GM18498 (cell line): ENCODE data around the gene HOXB5.

ENCODE experiments used
- ATAC-seq: cut with Tn5 transposase; IDR thresholded peaks from one replicate; pipeline ENCODE4 v1.9.1; 2021; ENCODE audit warnings: mild to moderate bottlenecking, moderate library complexity; ENCODE audit not compliant: unreplicated experiment

HOXB5 gene

DNA sequence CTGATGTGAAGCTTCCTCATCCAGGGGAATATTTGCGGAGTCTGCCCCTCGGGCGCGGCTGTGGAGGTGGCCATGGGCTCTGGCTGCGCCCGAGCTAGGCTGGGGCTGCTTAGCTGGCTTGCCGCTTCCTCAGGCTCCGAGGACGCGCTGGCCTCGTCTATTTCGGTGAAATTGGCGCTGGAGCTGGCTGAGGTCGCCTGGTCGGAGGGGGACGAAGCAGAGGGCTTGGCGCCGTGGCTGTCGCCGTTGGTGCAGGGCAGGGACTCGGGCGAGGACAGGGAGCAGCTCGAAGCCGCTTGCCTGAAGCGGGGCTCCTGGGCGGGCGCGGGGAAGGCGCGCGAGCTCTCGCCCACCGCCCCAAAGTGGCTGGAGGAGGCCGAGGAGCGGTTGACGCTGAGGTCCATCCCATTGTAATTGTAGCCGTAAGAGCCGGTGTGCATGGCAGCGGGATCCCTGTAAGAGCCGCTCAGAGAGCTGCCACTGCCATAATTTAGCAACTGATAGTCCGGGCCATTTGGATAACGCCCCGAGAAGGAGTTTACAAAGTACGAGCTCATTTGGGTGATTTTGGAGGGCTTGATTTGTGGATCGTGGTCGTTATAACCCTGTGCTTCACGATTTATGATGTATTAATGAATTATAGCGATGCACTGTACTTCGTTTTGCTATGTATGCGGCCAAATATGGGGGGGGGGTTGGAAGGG, at the start of gene HOXB5:
Gene HOXB5, minus strand, starts transcription at position 654 of the 704 bp plus-strand sequence. Its CDS starts 97 bp downstream, at position 557.
- ATAC-seq = no peak

DNA sequence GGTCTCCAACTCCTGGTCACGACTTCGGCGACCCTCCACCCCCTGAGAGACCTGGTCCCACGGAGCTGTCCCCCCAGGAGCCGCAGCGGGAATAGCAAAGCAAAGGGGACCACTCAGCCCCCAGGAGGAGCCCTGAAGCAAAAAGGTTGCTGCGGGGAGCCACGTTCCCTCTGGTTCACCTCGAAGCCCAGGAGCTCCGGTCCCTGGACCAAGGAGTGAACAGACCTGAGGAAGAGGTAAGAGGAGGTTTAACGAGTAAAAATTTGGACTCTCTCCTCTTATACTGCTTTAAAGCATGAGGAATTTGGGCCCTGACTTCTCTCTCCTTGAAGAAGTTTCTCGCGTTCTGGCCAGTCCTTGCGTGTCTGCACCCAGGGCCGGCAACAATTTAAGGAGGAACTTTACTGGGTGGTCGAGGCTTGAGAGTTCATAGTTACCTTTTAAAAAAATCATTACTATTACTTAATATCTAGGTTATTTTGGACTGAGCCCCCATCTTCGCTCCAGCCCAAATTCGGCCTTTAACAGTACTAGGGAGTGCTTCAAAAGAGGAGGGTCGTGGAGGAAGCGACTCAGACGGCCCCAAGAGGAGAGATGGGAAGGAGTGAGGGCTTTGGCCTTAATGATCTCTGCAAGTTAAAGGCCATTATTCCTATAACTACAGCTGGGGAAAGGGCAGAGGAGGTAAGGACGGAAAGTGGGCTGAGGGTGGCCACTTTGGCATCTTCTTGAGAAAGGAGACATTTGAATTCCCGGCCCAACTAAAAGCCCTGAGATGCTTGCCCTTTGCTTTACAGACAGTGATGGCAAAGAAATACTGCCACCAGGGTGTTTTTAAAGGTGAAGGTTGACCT, 49.5 kb upstream of the HOXB5 start:
- no peak for ATAC-seq

DNA sequence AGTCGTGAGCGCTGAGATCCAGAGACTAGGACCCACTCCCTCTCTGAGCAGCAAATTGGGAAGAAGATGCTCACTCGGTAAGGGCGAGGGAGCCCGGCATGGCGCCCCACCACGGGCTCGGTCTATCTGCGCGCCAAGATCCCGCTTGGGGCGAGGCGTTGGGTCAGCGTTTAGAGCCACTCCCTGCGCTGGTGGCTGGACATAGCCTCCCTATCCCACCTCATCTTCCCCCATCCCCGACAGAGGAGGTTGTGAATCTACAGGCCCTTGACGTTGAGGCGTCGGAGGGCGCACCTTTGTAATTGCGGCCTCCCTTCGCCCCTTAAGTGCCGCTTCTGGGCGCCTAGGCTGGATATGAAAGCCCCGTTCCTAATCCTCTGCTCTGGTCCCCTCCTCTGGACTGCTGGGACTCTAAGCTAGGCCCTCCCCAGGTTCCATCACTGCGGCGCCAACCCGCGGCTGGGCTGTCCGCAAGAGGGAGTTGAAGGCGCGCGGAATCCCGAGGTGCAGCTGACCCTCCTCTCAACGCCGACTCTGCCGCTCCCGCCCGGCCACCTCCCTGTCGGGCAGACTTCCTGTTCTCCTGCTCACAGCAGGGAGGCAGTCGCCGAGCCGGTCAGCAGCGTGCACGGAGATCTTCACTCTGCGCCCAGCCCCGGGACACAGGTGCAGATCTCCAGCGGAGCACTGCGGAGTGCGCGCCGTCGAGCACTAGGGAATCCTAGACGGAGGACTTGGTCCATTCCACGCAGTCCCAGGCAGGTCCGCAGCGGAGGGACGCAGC, 48.7 kb upstream of the HOXB5 start:
- ATAC-seq = no peak

DNA sequence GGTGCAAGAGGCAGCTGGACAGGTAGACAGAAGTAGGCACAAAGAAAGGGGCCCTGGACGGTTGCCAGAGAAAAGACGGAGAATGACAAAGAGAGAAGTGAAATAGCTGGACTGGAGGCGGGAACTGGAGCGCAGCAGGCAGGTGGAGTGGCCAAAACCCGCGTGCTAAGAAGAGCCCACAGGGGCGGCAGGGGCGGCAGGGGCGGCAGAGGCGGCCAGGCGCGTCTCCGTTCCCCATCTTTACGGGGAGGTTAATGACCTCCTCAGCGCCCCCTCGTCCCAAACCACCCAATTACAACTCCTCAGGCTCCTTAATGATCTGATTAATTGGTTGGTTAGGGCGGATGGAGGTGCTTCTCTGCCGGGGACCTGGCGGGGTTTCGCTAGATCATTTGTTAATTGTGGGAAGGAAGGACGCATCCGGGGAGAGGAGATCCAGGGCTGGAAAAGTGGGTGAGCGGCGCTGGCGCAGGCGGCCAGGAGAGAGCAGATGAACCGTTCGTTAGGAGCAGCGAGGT, 48.0 kb upstream of the HOXB5 start:
- no peak for ATAC-seq

DNA sequence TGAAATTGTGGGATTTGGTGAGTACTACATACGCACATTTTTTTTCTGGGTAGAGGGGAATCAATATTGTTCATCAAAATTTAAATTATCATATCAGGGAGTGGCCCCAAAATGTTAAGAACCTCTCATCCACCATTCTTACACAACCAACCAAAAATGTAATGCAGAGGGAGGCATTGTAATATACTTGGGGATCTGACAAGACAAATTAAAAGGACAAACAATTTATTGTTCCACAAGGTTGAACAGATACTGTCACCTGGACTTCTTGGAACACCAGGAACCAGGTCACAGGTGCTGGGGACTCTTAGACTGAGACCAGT, 47.2 kb upstream of the HOXB5 start:
- ATAC-seq = no peak

DNA sequence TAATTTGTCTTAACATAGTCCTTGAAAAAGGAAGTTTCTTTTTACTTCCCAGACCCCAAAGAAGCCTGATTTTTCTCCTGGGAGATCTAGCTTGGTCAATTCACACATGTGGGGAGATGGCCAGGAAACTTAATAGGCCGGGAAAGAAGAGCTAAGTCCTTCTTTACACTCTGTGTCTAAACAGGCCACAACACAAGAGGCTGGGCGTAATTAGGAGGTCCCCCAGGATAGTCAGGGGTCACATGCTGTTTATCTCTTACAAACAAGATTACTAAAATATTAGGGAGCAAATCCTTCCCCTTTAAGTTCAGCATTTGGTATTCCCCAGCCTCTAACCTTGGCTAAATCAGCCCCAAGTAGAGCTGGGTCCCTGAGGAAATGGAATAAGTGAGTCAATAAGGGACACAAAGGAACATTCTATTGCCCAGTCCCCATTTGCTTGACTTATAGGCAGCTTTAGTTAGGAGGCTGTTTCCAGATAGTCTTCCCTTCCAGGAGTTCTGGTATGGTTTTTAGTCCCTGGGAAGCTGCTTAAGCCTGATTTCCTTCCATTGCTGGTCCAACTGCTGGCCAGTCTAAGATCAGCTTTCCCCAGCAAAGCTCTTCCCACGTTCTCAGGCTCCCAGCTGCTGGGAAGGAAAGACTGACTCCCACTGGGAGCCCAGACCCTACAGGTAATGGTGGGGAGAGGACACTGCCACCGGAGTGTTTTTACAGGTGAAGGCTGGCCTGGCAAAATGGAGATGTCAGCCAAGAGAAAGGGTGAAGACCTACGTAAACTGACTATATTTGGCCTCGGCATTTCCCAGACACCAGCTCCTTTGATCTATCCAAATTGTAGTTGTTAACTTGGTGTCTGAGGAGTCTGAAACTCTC, 46.6 kb upstream of the HOXB5 start:
- no peak for ATAC-seq

DNA sequence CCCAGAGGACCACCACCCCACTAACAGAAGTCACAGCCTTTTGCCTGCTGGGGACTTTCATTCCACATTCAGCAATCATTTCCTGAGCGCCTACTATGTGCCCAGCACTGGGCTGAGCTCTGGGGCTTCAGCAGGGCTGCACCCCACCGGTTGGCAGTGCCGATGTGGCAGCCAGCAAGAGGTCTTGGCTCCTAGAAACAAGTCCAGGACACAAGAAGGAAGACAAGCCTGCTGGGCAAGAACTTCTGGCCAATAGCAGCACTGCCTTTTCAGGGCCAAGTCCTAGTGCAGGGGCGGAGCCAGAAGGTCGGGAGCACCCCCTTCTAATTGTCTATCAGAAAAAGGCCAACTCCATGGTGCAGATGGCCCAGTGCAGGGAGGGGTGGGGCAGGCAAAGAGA, 45.6 kb upstream of the HOXB5 start:
- ATAC-seq = no peak

DNA sequence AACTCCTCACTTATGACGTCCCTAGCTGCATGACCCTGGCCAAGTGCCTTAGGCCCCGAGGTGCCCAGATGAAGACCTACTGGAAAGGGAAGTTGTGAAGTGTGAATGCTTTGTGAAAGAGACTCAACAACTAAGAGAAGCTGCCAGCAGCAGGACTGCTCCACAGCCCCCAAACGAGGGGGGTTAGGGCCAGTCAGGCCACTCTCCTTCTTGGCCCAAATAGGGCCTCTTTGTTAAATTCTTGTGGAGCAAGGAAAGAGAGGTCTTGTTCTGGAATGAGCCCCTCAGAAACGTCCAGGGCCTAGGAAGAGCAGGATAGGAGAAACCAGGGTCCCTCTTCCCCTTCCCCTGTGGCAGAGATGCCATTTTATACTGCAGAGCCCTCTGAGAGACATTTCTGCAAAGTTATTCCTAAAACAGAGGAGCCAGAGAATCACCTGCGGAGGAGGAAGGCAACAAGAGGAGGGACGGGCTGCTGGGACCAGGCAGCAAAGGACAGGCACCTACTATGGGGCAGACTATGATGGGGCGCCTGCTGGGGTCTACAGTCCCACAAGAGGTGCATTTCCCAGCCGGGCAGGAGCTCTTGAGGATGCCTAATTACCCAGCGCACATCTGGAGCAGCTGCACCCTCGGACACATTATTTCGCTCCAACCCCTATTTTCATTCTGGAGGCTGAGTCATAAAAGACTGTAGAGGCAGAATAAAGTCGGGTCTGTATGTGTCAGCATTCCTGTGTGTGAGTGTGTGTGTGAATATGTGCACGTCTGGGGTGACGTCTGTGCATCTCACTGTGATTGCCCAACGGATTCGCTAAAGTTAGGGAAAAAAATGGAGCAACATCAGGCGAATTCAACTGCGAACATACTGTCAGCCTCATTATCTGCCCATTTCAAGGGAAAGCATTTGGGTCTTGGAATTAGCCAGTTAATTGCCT, 44.0 kb upstream of the HOXB5 start:
- no peak for ATAC-seq

DNA sequence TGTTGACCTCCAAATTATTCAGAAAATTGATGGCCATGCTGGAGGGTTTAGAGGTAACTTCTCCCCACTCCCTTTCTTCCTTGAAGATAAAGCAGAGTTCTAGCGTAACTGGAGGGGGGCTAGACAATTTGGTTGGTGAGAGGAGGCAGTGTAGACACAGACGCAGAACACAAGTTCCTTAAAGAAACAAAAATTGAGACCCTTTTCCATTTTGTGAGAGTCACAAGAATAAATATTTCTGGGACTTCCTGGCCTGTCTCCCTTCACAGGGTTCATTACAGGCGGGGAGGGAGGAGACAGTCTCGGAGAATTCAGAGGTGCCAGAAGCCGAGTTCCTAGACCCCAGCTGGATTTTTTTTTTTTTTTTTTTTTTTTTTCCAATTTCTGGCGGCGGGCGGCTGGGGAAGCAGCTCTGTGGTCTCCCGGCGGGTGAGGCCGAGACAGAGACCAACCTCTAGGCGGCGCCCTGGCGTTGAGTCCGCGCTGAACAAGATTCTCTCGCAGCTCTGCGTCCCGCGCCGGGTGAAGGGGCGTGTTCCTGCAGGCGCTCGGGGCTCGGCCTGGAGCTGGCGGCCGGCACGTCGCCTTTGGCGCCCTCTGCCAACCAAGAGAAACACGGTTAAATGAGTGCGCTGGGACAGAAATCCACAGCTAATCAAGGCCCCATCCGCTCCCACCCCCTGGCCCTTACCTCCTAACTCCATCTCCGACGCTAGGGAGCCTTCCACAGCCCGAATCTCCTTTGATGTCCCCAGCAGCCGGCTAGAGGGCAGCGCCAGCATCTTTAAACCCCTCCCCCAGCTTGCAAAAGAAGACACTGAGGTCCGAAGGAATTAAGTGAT, 42.8 kb upstream of the HOXB5 start:
- no peak for ATAC-seq

DNA sequence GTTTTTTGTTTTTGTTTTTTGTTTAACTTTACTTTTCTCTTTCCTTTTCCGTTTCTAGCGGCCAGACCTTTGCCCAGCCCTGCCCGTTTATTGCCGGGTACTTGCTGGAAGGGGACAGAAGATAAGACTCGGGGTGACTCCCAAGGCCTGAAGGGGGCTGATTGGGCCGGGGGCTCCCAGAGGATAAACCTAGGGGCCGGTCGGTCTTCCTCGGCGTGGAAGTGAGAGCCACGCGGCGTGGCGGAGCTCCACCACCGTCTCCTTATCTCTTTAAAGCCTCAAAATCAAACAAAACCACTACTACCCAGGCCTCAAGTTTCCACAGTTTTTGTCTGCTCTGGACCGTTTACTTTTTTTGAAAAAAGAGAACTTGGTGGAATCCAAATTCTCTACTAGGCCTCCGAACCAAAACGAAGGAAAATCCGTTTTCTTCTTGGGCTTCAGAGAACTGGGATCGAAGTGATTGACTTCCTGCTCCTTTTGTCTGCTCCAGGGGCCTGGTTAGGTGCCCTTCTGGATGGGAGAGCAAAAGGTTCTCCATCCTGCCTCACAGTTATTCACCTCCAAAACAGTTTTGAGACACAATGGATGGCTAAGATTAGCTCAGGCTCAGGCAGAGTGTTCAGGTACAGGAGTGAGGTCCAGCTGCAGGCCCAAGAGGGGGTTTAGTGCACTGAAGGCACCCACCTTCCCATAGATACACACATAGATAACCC, 41.1 kb upstream of the HOXB5 start:
- no peak for ATAC-seq

DNA sequence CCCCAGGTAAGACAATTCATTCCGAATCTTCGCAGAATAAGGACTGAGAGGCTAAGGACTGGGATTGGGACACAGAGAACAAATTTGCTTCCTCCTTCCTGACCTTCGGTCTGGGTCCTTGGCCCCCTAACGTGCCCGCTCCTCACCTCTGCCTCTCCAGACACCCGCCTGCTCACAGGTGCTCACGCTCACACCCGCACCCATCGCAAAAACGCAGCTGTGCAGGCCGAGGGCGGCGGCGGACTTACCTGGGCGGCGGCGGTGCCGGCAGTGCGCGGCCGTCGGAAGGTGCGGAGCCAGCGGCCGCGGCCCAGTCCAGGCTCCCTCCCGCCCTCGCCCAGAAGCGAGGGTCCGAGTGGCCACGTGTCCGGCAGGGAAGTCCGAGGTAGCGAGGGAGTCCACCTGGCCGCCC, 39.7 kb upstream of the HOXB5 start:
- ATAC-seq = no peak

DNA sequence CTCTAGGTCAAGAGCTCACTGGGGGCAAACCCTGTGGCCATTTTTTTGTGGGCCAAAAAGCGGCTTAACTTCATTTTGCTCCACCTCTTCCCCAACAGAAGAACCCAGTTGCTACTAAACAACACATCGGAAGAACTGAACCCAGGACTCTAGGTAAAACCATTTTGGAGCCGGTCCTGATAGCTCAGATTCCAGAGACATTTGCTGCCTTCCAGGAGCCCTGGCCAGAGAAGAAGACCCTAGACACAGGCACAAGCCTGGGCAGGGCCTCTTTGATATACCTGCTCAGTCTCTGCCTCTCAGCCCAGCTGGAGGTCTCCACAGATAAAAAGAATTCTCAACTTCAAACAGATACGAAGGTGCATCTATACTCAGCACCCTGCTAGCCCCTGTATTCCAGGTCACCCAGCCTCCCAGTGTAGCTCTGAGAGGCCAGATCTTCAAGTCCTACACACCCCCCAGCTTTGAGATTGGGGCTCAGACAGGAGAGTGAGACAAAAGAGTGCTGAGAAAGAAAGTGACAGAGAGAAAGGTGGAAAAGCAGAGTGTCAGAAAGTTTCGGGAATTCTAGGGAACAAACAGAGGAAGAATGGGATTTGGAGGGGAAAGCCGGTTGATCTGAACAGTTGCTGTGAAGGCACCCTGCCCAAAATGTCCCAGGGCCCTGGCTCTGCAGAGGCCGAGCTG, 39.1 kb upstream of the HOXB5 start:
- ATAC-seq = no peak

DNA sequence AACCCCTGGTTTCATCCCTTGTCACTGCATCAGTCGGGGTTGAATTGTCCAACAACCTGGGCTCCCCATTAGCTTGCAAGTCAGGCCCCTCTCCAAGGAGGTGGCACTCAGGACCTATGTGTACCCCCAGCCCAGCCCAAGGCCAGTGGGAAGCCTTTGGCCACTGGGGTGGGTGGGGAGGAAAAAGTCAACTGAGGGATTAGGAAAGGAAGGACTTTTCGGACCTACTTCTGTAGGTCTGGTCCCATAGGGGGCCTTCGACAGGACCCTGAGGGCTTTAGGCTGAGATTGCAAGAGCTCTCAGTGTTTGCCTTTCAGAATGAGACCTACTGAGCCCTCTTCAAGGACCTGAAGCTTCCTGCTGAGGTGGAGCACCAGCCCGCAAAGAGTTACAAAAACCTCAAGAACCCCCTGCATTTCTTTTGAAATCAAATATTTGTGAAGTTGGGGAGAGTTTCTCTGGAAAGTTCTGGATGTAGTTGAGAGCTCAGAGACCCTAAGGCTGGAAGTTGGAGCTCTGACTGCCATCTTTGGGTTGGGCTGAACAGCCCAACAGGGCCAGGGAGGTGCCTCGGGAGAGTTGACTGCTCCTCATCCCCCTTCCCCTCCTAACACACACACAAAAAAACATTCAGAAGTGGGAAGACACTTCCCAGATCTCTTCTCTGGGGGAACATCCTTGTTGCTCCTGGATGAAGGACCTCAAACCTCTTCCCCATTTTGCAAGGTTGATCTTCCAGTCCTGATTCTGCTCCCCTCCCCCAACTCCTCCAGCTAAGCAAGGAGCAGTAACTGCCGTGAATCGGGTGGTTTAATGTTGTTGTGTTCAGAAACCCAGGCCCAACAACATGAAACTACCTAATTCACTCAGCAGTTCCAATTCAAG, 38.4 kb upstream of the HOXB5 start:
- ATAC-seq = no peak

DNA sequence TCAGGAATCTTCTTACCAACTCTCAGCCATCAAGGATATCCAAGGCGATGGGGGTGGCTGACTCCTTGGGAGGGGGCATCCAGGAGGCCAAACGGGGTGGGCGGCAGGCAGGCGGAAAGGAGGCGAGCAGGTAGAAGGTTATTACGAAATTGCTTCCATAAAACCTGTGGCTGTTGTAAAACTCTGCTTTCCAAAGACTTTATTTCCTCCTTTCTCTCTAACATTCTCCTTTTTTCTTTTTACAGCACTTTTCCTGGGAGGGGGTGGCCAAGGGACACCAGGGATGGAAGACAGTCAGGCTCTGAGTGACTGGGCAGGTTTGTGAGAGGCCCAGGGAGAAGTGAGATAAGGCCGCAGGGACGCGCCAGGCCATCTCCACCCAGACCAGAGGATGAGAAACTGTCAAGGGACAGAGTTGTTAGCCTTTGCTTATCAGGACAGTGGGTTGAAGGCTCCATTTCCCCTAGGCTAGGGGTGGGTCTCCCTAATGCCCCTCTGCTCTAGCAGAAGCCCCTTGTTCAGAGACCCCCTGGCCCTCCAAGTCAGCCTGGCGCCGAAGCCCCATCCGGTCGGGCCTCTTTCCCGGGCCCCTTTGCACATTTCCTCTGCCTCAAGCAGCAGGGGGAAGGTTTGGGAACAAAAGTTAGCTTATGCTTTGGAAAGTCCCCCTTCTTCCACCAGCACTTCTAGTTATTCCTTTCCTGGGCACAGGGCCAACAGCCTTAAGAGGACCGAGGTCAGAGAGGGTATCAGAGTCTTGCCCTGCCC, 37.5 kb upstream of the HOXB5 start:
- ATAC-seq = no peak
